HG03039 (cell line): Measurements from ENCODE around the gene EIF2AK2.
"Not testable (repeated sequence)": the region's sequence is repeated elsewhere in the genome, so short reads cannot be mapped to it uniquely, and the experiment has no call there.

Source experiments
- ATAC-seq: cut with Tn5 transposase; IDR thresholded peaks from one replicate; pipeline ENCODE4 v1.9.1; 2021; ENCODE audit warnings: mild to moderate bottlenecking, moderate library complexity; ENCODE audit not compliant: unreplicated experiment

EIF2AK2 gene

GRCh38 chr2:37156857-37157714 is at the start of gene EIF2AK2:
Gene EIF2AK2, minus strand, starts transcription at chr2:37156980. Its CDS starts 9,174 bp downstream, at chr2:37147806.
- peak; percentile 79 for ATAC-seq

- ATAC-seq, result no peak
Observed at GRCh38 chr2:37205689-37206341, 49.0 kb upstream of the EIF2AK2 start.

DNA sequence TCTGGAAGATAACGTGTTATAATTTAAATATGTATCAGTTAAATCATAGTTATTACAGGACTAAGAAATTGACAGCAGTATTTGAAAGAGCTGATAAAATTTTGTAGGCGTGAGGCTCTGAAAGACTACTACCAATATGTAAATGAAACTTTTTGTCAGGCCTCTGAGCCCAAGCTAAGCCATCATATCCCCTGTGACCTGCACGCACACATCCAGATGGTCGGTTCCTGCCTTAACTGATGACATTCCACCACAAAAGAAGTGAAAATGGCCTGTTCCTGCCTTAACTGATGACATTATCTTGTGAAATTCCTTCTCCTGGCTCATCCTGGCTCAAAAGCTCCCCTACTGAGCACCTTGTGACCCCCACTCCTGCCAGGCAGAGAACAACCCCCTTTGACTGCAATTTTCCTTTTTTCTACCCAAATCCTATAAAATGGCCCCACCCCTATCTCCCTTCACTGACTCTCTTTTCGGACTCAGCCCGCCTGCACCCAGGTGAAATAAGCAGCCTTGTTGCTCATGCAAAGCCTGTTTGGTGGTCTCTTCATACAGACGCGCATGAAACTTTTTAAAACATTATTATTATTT is 48.4 kb upstream of the EIF2AK2 start:
- ATAC-seq, result not testable (repeated sequence)

- no peak for ATAC-seq
Observed at GRCh38 chr2:37203708-37204107, 46.9 kb upstream of the EIF2AK2 start.

DNA sequence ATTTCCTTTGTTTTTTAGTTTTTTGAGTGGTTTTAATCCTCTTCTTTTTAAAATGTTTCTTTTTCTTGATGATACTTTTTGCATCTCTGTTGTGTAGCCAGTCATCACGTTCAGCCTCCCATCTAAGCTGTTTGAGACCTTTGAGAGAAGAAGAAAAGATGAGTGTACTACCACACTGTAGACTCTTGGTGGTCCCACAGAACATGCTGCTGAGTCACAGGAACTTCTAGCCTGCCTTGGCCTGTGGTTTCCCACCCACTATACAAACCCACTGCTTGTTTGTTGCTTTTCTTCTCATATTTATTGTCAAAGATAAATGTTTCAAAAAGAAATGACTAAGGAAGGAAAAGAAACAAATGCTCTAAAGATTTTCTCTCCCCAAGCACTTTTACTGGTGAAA is 45.0 kb upstream of the EIF2AK2 start:
- ATAC-seq, result no peak

DNA sequence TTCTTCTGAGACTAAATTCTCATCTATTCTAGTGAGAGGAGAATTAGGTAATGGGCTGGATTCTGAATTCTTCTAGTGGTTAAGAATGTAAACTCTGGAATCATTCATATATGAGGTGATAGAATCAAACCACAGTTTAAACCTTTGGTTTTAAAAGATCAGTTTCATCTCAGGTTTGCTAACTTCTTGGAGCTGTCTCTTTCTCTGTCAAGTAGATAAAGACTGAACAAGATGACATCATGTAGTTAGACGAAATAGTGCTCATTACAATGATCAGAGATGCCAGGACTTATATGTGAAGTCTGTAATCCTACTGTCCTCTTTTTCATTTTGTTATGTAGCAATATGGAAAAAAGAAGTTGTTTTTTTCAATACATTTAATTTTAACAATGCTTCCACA is 44.4 kb upstream of the EIF2AK2 start:
- ATAC-seq, result no peak

GRCh38 chr2:37198681-37199065 is 41.9 kb upstream of the EIF2AK2 start:
- no peak for ATAC-seq

DNA sequence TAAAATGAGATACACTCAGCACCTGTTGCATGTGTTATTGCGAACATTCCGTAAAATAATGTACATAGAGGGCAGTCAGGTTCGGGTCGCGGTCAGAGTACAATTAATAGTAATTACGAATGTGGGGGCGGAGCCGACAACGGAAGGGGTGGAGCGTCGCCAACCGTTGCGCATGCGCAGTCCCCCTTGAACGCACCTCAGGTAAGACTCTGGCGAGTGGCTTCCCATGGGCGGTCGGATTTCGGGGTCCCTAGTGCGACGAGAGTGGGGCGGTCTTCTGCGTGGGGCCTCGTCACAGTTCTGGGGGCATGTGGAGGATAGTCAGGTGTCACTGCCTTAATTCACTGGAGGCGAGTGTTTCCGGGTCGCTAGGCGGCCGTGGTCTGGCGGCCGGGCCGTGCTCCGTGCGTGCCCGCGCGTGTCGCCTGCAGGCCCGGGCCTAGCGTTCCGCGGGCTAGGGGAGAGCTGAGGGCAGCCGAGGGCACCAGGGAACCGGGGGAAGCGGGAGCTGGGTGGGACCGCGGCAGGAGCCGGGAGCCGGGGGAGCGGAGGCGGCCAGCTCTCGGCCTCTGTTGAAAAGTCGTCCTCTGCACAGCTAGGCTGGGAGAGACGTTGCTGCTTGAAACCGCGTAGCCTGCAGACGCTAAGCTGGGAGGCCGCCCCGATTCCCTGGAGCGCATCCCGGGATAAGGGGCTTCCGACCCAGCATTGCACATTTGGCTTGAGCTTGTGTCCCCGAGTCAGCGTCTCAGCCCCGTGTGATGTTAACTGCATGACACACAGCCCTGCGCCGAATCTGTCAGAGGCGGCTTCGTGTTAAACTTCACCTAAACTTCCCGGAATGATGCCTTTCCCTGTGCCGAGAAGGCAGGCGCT is 39.8 kb upstream of the EIF2AK2 start, which contains the start of gene CEBPZOS:
Gene CEBPZOS, plus strand, starts transcription at position 177 of the 876 bp plus-strand sequence. CDS start 3,209 bp downstream, outside the sequence.
- ATAC-seq, result peak; percentile 73

DNA sequence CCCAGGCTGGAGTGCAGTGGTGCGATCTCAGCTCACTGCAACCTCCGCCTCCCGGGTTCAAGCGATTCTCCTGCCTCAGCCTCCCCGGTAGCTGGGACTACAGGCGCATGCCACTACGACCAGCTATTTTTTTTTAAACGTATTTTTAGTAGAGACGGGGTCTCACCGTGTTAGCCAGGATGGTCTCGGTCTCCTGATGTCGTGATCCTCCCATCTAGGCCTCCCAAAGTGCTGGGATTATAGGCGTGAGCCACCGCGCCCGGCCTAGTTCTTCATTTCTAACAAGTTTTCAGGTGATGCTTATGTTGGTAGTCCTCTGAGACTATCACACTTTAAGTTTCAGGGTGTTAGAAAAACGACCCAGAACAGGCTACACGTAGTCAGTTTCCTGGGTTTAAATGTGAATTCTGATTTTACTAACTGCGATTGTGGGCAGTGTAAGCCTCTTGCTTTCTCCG is 39.1 kb upstream of the EIF2AK2 start:
- ATAC-seq, result not testable (repeated sequence)

GRCh38 chr2:37192551-37192950 is 35.8 kb upstream of the EIF2AK2 start:
- no peak for ATAC-seq

DNA sequence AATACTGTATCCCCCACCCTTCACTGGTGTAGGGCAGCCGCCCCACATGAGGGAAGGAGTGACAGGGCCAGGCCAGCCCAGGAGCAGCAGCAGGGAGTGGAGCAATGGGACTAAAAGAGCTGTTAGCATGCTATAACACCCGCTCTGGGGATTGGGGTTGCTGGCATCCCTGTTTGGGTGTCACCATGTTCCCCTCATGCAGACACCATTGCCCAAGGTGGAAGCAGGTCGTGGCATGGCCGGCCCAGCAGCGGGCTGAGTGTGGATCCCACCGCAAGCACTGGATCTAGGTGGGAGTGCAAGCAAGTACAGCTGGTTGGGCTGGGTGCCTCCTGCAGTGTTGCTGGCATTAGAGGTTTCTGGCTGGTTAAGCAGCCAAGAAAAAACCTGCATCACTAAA is 35.0 kb upstream of the EIF2AK2 start:
- no peak for ATAC-seq

DNA sequence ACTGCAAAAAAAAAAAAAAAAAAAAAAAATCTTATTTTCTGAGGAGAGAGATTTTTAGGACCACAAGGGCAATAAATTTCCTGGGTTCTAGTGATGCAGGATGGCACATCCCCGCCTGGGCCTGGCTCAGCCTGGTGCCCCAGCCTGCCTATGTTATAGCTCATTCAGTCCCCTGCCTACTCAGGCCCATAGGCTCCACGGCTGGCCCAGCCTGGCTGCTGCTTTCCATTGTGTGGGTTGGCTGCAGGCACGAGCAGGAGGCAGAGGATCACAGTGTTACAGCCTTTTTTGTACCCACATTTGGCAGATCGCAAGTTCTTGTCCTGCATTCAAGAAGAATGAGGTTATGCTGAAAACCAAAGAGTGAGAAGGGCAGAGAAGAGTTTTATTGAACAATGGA is 34.5 kb upstream of the EIF2AK2 start:
- ATAC-seq, result no peak

- ATAC-seq, result no peak
Observed at GRCh38 chr2:37190290-37190689, 33.5 kb upstream of the EIF2AK2 start.

GRCh38 chr2:37189452-37190153 is 32.8 kb upstream of the EIF2AK2 start:
- ATAC-seq, result no peak

DNA sequence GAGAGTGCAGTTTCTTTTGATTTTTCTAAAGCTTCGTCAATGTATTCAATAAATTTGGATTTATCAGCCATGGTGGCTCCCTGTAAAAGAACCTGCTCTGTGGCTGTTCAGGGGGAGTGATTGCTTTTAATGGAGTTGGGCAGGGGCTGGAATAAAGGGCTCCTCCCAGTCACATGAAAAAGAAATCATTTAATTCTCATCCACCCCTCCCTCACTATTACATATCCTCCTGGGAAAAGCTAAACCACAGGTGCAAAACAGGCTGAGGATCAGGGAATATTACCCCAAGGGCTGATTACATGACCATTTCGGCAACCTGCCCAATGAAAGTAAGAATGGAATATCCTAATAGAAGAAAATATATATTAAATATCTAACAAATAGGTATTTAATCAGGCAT is 31.8 kb upstream of the EIF2AK2 start, which contains the start of gene SULT6B1:
Gene SULT6B1, minus strand, starts transcription at position 101 of the 400 bp plus-strand sequence. Its CDS starts 30 bp downstream, at position 71.
- no peak for ATAC-seq

DNA sequence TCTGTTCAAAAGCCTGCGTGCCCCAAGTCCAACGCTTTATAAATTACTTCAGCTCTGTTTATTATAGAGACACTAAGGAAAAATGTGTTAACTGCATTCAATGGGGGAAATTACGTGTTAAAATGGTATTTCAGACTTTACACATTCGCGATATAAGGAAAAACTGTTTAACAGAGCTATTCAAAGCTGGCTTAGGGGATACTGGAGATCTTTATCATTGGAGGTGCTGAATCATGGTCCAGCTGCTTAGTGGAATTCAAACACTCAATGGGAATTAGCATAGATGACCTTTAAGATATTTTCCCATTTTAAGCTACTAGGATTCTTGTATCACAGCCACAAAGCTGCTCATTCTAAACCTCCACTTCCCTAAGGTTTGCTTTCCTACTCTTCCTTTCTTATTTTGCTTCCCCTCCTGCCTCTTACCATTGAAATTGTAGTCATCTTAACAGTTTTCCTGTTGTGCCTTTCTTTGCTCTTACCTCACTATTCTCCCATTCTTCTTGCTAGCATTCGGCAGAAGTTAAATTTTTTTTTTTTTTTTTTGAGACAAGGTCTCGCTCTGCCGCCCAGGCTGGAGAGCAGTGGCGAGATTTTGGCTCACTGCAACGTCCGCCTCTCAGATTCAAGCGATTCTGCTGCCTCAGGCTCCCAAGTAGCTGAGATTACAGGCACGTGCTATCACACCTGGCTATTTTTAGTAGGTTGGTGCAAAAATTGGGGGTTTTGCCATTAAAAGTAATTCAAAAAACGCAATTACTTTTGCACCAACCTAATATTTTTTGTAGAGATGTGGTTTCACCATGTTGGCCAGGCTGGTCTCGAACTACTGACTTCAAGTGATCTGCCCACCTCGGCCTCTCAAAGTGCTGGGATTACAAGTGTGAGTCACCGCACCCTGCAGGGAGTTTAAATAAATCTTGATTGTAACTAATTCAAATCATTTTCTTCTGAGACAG is 25.2 kb upstream of the EIF2AK2 start:
- no peak for ATAC-seq

- no peak for ATAC-seq
Observed at GRCh38 chr2:37180640-37181039, 23.9 kb upstream of the EIF2AK2 start.

DNA sequence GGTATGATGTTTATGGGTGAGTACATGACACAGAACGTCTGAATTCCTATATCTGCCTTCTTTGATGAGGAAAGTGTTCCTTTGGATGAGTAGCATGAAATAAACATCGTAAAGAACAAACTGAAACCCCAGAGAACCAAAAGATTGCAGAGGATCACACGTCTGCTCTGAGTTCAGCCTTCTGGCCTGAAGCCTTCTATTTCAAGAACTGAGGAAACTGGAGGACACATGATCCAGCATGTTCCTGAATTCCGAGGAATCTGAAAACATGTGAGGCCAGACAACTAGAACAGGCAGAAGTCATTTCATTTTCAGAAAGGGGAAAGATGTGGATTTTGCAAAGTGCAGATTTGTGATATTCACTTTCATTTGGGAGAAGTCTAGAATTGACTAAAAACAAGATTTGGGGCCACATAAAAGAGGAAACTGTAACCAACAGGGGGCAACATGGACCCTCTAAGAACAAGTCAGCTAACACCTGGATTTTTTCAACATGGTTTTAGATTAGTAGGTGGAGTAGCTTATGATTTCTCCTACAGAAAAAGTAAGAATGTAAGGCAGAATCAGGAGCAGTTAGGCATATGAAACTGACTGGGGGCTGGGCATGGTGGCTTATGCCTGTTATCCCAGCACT is 23.3 kb upstream of the EIF2AK2 start:
- ATAC-seq, result no peak
